Stimulated activated CD8-positive, alpha-beta memory T cell treated with anti-CD3 and anti-CD28 coated beads, Interleukin-4, amount 100 ng/mL, for 4 hours (primary cell): ENCODE data around the gene HNRNPUL1.
"Not testable (repeated sequence)": the region's sequence is repeated elsewhere in the genome, so short reads cannot be mapped to it uniquely, and the experiment has no call there.

ENCODE experiments used
- DNase-seq, 2 donors: peaks; one replicate each; pipeline ENCODE4 v3.0.0-alpha.2; 2020; ENCODE audit warnings: low read depth in 2 of 2, low spot score in 1 of 2

HNRNPUL1 gene

GRCh38 chr19:41324921-41325639, 60.9 kb downstream of the HNRNPUL1 start:
- no peak for DNase-seq

- no peak for DNase-seq
These were observed 61.4 kb downstream of the HNRNPUL1 start for GRCh38 chr19:41325640-41325946.

- no peak for DNase-seq
These were observed 62.0 kb downstream of the HNRNPUL1 start for GRCh38 chr19:41325947-41326706.

- no peak for DNase-seq
These were observed 63.0 kb downstream of the HNRNPUL1 start for GRCh38 chr19:41327076-41327575.

GRCh38 chr19:41327576-41328156, 63.5 kb downstream of the HNRNPUL1 start:
- peak; percentile 66 to 87 for DNase-seq

DNA sequence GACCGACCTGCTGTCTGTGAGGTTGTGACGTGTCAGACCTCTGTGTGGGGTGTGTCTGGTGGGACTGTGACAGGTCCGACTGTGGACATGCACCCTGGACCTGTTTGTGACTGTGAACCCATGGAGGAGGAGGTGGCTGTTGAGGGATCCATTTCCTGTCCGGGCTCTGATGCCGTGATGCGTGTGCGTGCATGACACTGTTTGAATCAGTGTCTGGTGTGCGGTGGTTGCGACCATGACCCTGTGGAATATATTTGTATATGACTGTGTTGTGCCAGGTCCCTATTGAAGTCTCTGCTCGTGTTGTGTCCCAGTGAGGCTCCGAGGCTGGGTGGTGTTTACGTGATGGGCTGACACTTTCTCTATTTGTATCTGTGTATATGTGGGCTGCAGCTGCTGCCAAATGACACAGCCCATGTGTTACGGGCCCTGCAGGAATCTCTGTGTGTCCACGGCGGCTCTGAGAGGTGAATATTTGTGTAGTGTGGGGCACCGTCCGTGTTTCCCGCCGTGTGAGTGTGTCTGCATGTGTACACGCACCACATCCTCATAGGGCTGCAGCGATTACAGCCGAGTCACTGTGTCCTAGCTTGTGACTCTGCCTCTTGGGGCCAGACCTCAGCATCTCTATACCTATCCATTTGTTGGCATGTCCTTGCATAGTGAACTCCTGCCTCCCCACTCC, 64.1 kb downstream of the HNRNPUL1 start:
- DNase-seq: no peak

GRCh38 chr19:41328842-41329225, 64.7 kb downstream of the HNRNPUL1 start:
- DNase-seq: no peak

- DNase-seq: no peak
These were observed 66.3 kb downstream of the HNRNPUL1 start for GRCh38 chr19:41330481-41330880.

- no peak for DNase-seq
These were observed 66.9 kb downstream of the HNRNPUL1 start for GRCh38 chr19:41330946-41331678.

DNA sequence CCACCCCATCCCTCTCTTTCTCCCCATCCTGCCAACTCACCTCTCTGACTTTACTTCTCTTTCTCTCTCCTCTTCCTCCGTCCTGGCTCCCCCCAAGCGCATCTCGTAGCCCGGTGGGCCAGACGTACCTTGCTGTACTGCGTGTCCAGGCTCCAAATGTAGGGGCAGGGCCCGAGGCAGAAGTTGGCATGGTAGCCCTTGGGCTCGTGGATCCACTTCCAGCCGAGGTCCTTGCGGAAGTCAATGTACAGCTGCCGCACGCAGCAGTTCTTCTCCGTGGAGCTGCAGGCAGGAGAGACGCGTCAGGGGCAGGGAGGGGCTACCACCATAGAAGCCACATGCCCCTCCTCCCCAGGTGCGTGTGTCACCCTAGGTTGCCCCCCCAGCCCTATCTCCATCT, 67.8 kb downstream of the HNRNPUL1 start:
- no peak for DNase-seq

DNA sequence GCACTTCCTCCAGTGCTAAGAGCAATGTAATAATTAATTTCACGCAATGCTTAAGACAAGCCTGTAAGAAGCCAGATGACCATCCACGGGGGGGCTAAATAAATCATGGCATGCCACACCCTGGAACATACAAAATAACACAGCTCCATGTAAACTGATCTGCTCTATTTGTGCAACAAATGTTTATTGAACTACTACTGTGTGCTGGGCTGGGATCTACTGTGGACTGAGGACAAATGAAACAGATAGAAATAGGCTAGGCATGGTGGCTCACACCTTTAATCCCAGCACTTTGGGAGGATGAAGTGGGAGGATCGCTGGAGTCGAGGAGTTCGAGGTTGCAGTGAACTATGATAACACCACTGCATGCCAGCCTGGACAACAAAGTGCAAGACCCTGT, 68.3 kb downstream of the HNRNPUL1 start:
- DNase-seq: no peak

- no peak for DNase-seq
These were observed 70.6 kb downstream of the HNRNPUL1 start for GRCh38 chr19:41334793-41335192.

- DNase-seq: no peak
These were observed 71.3 kb downstream of the HNRNPUL1 start for GRCh38 chr19:41335467-41335866.

- DNase-seq: no peak
These were observed 75.8 kb downstream of the HNRNPUL1 start for GRCh38 chr19:41339936-41340335.

DNA sequence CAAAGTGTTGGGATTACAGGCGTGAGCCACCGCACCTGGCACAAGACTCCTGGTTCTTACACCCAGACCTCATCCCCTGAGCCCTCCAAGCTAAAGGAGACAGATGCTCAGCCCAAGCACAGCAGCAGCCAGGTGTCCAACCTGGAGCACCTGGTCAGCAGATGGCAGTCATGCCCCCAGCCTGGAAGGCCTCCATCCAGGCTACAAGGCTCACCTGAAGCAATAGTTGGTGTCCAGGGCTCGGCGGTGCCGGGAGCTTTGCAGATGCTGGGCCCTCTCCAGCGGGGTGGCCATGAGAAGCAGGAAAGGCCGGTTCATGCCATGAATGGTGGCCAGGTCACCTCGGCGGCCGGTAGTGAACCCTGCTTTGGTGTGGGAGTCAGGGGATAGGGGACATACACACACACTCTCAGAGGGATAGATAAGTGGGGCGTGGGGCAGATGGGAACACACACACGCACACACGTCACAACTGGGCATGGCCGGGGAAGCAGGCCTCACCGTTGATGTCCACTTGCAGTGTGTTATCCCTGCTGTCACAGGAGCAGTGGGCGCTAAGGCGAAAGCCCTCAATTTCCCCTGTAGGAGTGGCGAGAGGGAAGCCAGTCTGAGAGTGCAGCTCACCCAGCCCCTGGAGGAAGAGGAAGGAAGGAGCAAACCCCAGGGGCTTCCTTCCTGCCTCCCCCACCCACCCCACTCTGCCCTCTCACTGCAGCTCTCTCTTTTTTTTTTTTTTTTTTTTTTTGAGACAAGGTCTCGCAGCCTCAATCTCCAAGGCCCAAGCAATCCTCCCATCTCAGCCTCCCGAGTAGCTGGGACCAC, 77.7 kb downstream of the HNRNPUL1 start:
- no peak for DNase-seq

DNA sequence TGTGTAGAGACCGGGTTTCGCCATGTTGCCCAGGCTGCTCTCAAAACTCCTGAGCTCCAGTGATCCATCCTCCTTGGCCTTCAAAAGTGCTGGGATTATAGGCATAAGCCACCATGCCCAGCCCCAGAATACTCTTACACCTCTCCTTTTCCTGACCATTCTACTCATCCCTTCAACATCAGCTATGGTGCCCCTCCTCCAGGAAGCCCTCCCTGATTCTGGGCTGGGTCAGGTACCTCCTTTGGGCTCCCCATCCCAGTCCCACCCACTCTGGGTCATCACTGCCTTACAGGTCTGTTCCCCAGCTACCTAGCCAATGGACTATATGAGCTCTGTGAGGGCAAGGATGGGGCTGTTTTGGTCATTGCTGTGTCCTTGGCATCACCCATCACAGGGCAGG, 80.0 kb downstream of the HNRNPUL1 start:
- no peak for DNase-seq

- not testable (repeated sequence) for DNase-seq
These were observed 82.7 kb downstream of the HNRNPUL1 start for GRCh38 chr19:41346916-41347315.

GRCh38 chr19:41350735-41351338, 86.7 kb downstream of the HNRNPUL1 start:
- DNase-seq: no peak

- DNase-seq: peak; percentile 80 to 88
These were observed 87.4 kb downstream of the HNRNPUL1 start for GRCh38 chr19:41351339-41352245.
